Measurements from ENCODE around the gene BCL2L12. TPM values are rescaled to one million over a fixed set of nuclear protein-coding genes. Genes with fewer than 3 reads are reported as not detected.

BCL2L12 gene
- total and polyA plus RNA-seq, 2 of the 13 experiments (the other 11 are each of a cell fraction or from before 2014, with no cell fraction given), result 26.8 to 40.8 TPM

DNA sequence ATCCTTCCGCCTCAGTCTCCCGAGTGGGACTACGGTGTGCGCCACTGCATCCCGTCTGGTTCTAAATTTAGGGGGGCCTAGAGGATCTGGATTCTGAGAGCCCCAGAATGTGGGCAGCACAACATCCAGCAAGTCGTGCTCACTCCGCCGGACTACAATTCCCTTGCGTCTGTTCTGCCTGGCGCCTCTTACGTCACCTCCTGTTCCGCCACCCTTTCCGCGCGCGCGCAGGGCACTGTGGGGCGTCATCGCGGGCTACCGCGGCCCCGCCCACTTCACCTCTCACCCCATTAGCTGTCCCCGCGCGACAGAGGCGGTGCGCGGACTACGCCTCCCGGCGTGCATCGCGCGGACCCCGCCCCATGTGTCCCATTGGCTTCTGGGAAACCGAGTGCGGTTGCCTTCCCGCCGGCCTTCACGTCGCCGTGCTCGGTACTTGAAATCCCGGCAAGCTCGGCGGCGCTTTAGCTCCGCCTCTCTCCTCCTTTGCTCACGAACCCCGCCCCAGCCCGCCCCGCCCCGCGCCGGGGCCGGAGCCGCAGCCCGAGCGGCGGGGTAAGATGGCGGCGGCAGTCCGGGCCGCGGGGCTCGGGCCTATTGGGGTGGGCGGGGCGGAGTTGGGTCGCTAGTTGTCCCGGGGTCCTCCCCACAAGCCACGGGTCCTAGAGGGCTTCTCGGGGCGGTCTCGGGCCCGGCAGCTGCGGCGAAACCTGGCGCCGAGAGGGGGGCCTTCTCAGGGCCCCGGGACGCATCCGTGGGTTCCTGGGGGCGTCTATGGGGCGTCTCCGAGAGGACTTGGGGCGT lies 23.8 kb upstream of the BCL2L12 start, which contains the start of gene SCAF1 (continued):
- TF ChIP-seq, protein P1, sequence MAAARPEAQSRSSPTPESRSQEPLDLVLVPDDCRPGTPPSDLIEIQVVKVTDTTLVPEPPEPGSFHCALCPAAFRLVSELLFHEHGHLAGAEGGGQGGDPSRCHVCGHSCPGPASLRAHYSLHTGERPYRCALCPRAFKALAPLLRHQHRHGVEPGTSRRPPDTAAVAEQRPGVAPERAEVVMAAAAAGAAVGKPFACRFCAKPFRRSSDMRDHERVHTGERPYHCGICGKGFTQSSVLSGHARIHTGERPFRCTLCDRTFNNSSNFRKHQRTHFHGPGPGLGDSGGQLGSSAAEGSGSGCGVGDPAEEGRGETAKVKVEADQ (CRISPR knock-in tag; IDR thresholded peaks at IDR 0.05; ENCODE audit: borderline replicate concordance), result peak; percentile 68; the same call in 1 of the 2 replicates
- TF ChIP-seq FLYWCH1 (CRISPR knock-in tag; IDR thresholded peaks at IDR 0.05) (no peak), HHEX (CRISPR knock-in tag; IDR thresholded peaks at IDR 0.05) (0 out of 2 replicates have a peak, but pooled peaks have one; percentile 40), NFKBIZ (CRISPR knock-in tag; IDR thresholded peaks at IDR 0.05) (no peak; the same call in 1 of the 2 replicates), HDAC1 (CRISPR knock-in tag; IDR thresholded peaks at IDR 0.05) (peak; percentile 51)

DNA sequence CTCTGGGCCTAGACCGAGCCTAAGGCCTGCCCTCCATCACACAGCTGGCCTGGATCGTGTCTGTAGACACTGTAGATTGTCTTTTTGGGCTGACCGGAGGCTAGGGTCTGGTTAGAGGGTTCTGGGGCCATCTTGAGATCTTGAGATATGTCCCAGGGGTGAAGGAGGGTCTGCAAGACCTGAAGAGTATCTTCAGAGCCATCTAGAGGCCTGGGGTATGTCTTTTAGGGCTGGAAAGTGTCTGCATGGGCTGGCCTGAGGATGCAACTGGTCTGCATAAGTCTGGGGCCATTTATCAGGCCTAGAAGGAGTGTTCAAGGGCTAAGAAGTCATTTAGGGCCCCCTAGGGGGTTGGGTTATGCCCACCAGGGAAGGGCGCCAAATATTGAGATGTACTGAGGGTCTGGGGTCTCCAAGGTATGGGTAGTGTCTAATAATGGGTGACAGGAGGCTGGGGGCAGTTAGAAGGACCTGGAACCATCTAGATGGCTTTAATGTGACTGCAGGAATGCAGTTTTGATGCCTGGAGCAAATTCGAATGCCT lies 23.2 kb upstream of the BCL2L12 start:
- in situ Hi-C loops (cut with HindIII; ENCODE audit: extremely low pct_ligation_motif_present, low pct_unique_long_range_greater_than_20kb) (no loop called here), intact Hi-C loops (cut with micrococcal nuclease; ENCODE audit: unreplicated experiment) (loop anchor here (5.0 kb wide), 1 partner anchor 35 kb away; the partner anchor contains the start of gene PRMT1)
- Histone ChIP-seq H3K9me3 (ENCODE audit: low read length) (no peaks in the 10 kb centered on the region), H2AFZ (ENCODE audit: low read length) (no peak overlapping the region), H3K4me3 (replicated peaks in 1 of 3; ENCODE audit: insufficient read depth in 1 of 3, low read depth in 2 of 3, low read length in 3 of 3) (peak overlapping the region; percentile 85 to 99 (median 91)), H3K27ac (ENCODE audit: extremely low read length, insufficient read depth, low read length) (peak overlapping the region; percentile 86), H3K9ac (ENCODE audit: insufficient read depth, low read depth, low read length) (peak overlapping the region; percentile 99), H3K4me2 (ENCODE audit: low read depth, low read length) (peak overlapping the region; percentile 82), H3K27me3 (ENCODE audit: control insufficient read depth in 1 of 2, insufficient read depth in 2 of 2, low read length in 2 of 2) (no peaks in the 10 kb centered on the region; a peak in 1 of 5 replicates), H3K36me3 (replicated peaks in 1 of 2; ENCODE audit: control insufficient read depth in 1 of 2, insufficient read depth in 2 of 2, low read length in 2 of 2) (peaks cover 7 to 9% of the 10 kb centered on the region in 2 experiments; a peak in 3 of 5 replicates), H4K20me1 (ENCODE audit: insufficient read depth, low read length) (no peaks in the 10 kb centered on the region), H3K79me2 (ENCODE audit: insufficient read depth, low read length) (peaks cover 31% of the 10 kb centered on the region), H3K4me1 (ENCODE audit: insufficient read depth, low read length) (peaks cover 55% of the 10 kb centered on the region)
- no TSS peak for BruUV-seq (replicated peaks)
- WGBS (ENCODE audit: low lambda C conversion rate), result 0% methylated on average over 3 of the region's 5 CpGs
- CTCF ChIA-PET (ENCODE audit: low intra/inter-chr PET ratio, low total read pairs), result interaction anchor here (1.3 kb wide), 1 partner anchor 34 kb away, joined by 3 read pairs; no protein-coding TSS in a partner anchor
- ATAC-seq (no peak), FAIRE-seq (no peak), DNase-seq (ENCODE audit: low spot score) (no peak)
- POLR2A ChIA-PET, result interaction anchor here (0.7 to 4.6 kb wide), 15 partner anchors 15 to 1023 kb away, joined by 3 to 92 read pairs (median 7); partner anchors contain the start of genes AKT1S1, ALDH16A1, BCL2L12 and IRF3
- TF ChIP-seq ZNF460 (CRISPR knock-in tag; IDR thresholded peaks at IDR 0.05; ENCODE audit: borderline replicate concordance) (no peak), ZNF570 (CRISPR knock-in tag; IDR thresholded peaks at IDR 0.05; ENCODE audit: borderline replicate concordance) (no peak), HMGA1 (CRISPR knock-in tag; conservative IDR thresholded peaks at IDR 0.05) (no peak), MEF2D (CRISPR knock-in tag; IDR thresholded peaks at IDR 0.05) (no peak), ZNF747 (CRISPR knock-in tag; IDR thresholded peaks at IDR 0.05; ENCODE audit: borderline replicate concordance) (0 out of 2 replicates have a peak, but pooled peaks have one; percentile 2), GLI4 (CRISPR knock-in tag; IDR thresholded peaks at IDR 0.05; ENCODE audit: borderline replicate concordance) (0 out of 2 replicates have a peak, but pooled peaks have one; percentile 28), TGIF2 (CRISPR knock-in tag; IDR thresholded peaks at IDR 0.05) (no peak), SIX1 (CRISPR knock-in tag; IDR thresholded peaks at IDR 0.05; ENCODE audit: borderline replicate concordance) (no peak)
- TF ChIP-seq, protein P2, sequence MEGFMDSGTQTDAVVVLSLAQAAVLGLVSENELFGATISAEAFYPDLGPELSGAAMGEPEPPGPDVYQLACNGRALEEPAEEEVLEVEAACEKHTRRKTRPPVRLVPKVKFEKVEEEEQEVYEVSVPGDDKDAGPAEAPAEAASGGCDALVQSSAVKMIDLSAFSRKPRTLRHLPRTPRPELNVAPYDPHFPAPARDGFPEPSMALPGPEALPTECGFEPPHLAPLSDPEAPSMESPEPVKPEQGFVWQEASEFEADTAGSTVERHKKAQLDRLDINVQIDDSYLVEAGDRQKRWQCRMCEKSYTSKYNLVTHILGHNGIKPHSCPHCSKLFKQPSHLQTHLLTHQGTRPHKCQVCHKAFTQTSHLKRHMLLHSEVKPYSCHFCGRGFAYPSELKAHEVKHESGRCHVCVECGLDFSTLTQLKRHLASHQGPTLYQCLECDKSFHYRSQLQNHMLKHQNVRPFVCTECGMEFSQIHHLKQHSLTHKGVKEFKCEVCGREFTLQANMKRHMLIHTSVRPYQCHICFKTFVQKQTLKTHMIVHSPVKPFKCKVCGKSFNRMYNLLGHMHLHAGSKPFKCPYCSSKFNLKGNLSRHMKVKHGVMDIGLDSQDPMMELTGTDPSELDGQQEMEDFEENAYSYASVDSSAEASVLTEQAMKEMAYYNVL (CRISPR knock-in tag; IDR thresholded peaks at IDR 0.05; ENCODE audit: borderline replicate concordance), result 0 out of 2 replicates have a peak, but pooled peaks have one; percentile 4
- TF ChIP-seq, protein P3, sequence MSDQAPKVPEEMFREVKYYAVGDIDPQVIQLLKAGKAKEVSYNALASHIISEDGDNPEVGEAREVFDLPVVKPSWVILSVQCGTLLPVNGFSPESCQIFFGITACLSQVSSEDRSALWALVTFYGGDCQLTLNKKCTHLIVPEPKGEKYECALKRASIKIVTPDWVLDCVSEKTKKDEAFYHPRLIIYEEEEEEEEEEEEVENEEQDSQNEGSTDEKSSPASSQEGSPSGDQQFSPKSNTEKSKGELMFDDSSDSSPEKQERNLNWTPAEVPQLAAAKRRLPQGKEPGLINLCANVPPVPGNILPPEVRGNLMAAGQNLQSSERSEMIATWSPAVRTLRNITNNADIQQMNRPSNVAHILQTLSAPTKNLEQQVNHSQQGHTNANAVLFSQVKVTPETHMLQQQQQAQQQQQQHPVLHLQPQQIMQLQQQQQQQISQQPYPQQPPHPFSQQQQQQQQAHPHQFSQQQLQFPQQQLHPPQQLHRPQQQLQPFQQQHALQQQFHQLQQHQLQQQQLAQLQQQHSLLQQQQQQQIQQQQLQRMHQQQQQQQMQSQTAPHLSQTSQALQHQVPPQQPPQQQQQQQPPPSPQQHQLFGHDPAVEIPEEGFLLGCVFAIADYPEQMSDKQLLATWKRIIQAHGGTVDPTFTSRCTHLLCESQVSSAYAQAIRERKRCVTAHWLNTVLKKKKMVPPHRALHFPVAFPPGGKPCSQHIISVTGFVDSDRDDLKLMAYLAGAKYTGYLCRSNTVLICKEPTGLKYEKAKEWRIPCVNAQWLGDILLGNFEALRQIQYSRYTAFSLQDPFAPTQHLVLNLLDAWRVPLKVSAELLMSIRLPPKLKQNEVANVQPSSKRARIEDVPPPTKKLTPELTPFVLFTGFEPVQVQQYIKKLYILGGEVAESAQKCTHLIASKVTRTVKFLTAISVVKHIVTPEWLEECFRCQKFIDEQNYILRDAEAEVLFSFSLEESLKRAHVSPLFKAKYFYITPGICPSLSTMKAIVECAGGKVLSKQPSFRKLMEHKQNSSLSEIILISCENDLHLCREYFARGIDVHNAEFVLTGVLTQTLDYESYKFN (CRISPR knock-in tag; conservative IDR thresholded peaks at IDR 0.05), result no peak

Data from HepG2 (cell line).